Occipital lobe (tissue), 2 donors: ENCODE results near the gene KIAA1614. TPM values are rescaled to one million over a fixed set of nuclear protein-coding genes. Genes with fewer than 3 reads are reported as not detected.

Experiments used
- DNase-seq: peaks from one replicate; lab custom pipeline; 2025; lab: John Stamatoyannopoulos, UW
- total RNA-seq: library from RNA; depleted of rRNA; stranded (reverse); fragments of >200 nt; gene quantifications from one replicate; pipeline ENCODE4 v1.2.3, GENCODE V29; 2014

KIAA1614 gene
- 5.6 TPM for total RNA-seq

- DNase-seq, result no peak
These were observed at the start of gene KIAA1614 for GRCh38 chr1:180912801-180913565. Gene KIAA1614 (plus strand): TSS chr1:180912897. CDS start chr1:180913244, 347 bp downstream.

- DNase-seq, result no peak
These were observed 49.4 kb upstream of the KIAA1614 start for GRCh38 chr1:180863158-180863775.

- no peak for DNase-seq
These were observed 30.7 kb upstream of the KIAA1614 start for GRCh38 chr1:180881806-180882509.

GRCh38 chr1:180884588-180885300 lies 28.0 kb upstream of the KIAA1614 start:
- no peak for DNase-seq

GRCh38 chr1:180886338-180886737 lies 26.4 kb upstream of the KIAA1614 start:
- no peak for DNase-seq

GRCh38 chr1:180887841-180888240 lies 24.9 kb upstream of the KIAA1614 start:
- DNase-seq, result no peak

GRCh38 chr1:180888870-180889269 lies 23.8 kb upstream of the KIAA1614 start:
- DNase-seq, result no peak

GRCh38 chr1:180889325-180889724 lies 23.4 kb upstream of the KIAA1614 start:
- no peak for DNase-seq

- DNase-seq, result no peak
These were observed 20.4 kb upstream of the KIAA1614 start for GRCh38 chr1:180892272-180892671.

- no peak for DNase-seq
These were observed 20.0 kb upstream of the KIAA1614 start for GRCh38 chr1:180892675-180893074.

- DNase-seq, result no peak
These were observed 19.1 kb upstream of the KIAA1614 start for GRCh38 chr1:180893614-180894013.

- no peak for DNase-seq
These were observed 16.5 kb upstream of the KIAA1614 start for GRCh38 chr1:180896161-180896560.

GRCh38 chr1:180898441-180899219 lies 14.1 kb upstream of the KIAA1614 start:
- no peak for DNase-seq

- DNase-seq, result no peak
These were observed 13.4 kb upstream of the KIAA1614 start for GRCh38 chr1:180899262-180899661.

- no peak for DNase-seq
These were observed 11.4 kb upstream of the KIAA1614 start for GRCh38 chr1:180901076-180901990.

- no peak for DNase-seq
These were observed 10.2 kb upstream of the KIAA1614 start for GRCh38 chr1:180902541-180902940.

- no peak for DNase-seq
These were observed 6.8 kb upstream of the KIAA1614 start for GRCh38 chr1:180905927-180906326.

- DNase-seq, result no peak
These were observed 6.2 kb upstream of the KIAA1614 start for GRCh38 chr1:180906511-180906910.

- no peak for DNase-seq
These were observed 5.2 kb upstream of the KIAA1614 start for GRCh38 chr1:180907313-180908055.
